AG08396 (cell line): Measurements from ENCODE around the gene ZNF552.
"Not testable (repeated sequence)": the region's sequence is repeated elsewhere in the genome, so short reads cannot be mapped to it uniquely, and the experiment has no call there.

Source experiments
- DNase-seq: peaks from one replicate; pipeline ENCODE4 v3.0.0; 2012; ENCODE audit warnings: low spot score, mixed read lengths

Gene ZNF552

GRCh38 chr19:57814505-57815246 is at the start of gene ZNF552:
ZNF552 (minus strand) TSS chr19:57814913; CDS start chr19:57814743, 170 bp downstream.
- peak; percentile 86 for DNase-seq

- DNase-seq = not testable (repeated sequence)
These were observed 47.6 kb upstream of the ZNF552 start for GRCh38 chr19:57862351-57862750.

- not testable (repeated sequence) for DNase-seq
These were observed 39.4 kb upstream of the ZNF552 start for GRCh38 chr19:57854117-57854516.

- not testable (repeated sequence) for DNase-seq
These were observed 37.3 kb upstream of the ZNF552 start for GRCh38 chr19:57851812-57852603.

GRCh38 chr19:57850553-57851017 is 35.9 kb upstream of the ZNF552 start:
- no peak for DNase-seq

GRCh38 chr19:57849666-57850473 is 35.2 kb upstream of the ZNF552 start, which contains the start of gene ZNF587:
ZNF587 (plus strand) TSS chr19:57849859; CDS start chr19:57850039, 180 bp downstream.
- peak; percentile 72 for DNase-seq

GRCh38 chr19:57849162-57849665 is 34.5 kb upstream of the ZNF552 start:
- not testable (repeated sequence) for DNase-seq

- not testable (repeated sequence) for DNase-seq
These were observed 32.5 kb upstream of the ZNF552 start for GRCh38 chr19:57847164-57847563.

GRCh38 chr19:57841122-57841763 is 26.5 kb upstream of the ZNF552 start:
- no peak for DNase-seq

- not testable (repeated sequence) for DNase-seq
These were observed 24.0 kb upstream of the ZNF552 start for GRCh38 chr19:57838622-57839191.

GRCh38 chr19:57836991-57837390 is 22.3 kb upstream of the ZNF552 start:
- DNase-seq = not testable (repeated sequence)

GRCh38 chr19:57830071-57830602 is 15.4 kb upstream of the ZNF552 start, which contains the start of gene ZNF587B:
ZNF587B (plus strand) TSS chr19:57830299; CDS start chr19:57830529, 230 bp downstream.
- peak; percentile 69 for DNase-seq

GRCh38 chr19:57829316-57829715 is 14.6 kb upstream of the ZNF552 start:
- DNase-seq = no peak

- DNase-seq = no peak
These were observed 10.8 kb upstream of the ZNF552 start for GRCh38 chr19:57825511-57825910.

- not testable (repeated sequence) for DNase-seq
These were observed 8.9 kb upstream of the ZNF552 start for GRCh38 chr19:57823608-57824007.

- not testable (repeated sequence) for DNase-seq
These were observed 8.4 kb upstream of the ZNF552 start for GRCh38 chr19:57823155-57823554.

GRCh38 chr19:57821501-57821900 is 6.8 kb upstream of the ZNF552 start:
- not testable (repeated sequence) for DNase-seq

GRCh38 chr19:57821095-57821494 is 6.4 kb upstream of the ZNF552 start:
- DNase-seq = not testable (repeated sequence)

GRCh38 chr19:57820599-57820998 is 5.9 kb upstream of the ZNF552 start:
- DNase-seq = no peak

GRCh38 chr19:57819475-57820148 is 4.9 kb upstream of the ZNF552 start:
- DNase-seq = peak; percentile 92
